Neuronal stem cell (in vitro differentiated cells): Measurements from ENCODE around the gene KCNJ5.

Source experiments
- DNase-seq: peaks from one replicate; pipeline ENCODE4 v3.0.0-alpha.2; 2013; ENCODE audit warnings: low spot score
- H2AFZ ChIP-seq: one replicate; pipeline ENCODE4 v1.6.1; 2013; ENCODE audit warnings: mild to moderate bottlenecking, low read length, inconsistent platforms
- H2AK5ac ChIP-seq: 2 replicates; pipeline ENCODE4 v1.6.1; 2013; ENCODE audit warnings: low read depth, mild to moderate bottlenecking, inconsistent platforms, low read length, moderate library complexity, mixed read lengths
- H2BK120ac ChIP-seq: 2 replicates; pipeline ENCODE4 v1.6.1; 2013; ENCODE audit warnings: low read depth, mild to moderate bottlenecking, inconsistent platforms, low read length, moderate library complexity, mixed read lengths
- H2BK12ac ChIP-seq: one replicate; pipeline ENCODE4 v1.6.1; 2013; ENCODE audit warnings: low read length, inconsistent platforms
- H2BK15ac ChIP-seq: 2 replicates; pipeline ENCODE4 v1.6.1; 2013; ENCODE audit warnings: mild to moderate bottlenecking, low read length, inconsistent platforms, mixed read lengths
- H2BK5ac ChIP-seq: one replicate; pipeline ENCODE4 v1.6.1; 2013; ENCODE audit warnings: inconsistent platforms, mild to moderate bottlenecking, low read length, moderate library complexity
- H3K14ac ChIP-seq: one replicate; pipeline ENCODE4 v1.6.1; 2013; ENCODE audit warnings: low read length, inconsistent platforms
- H3K18ac ChIP-seq: 2 replicates; pipeline ENCODE4 v1.6.1; 2013; ENCODE audit warnings: low read length, inconsistent platforms
- H3K23ac ChIP-seq: 2 replicates; pipeline ENCODE4 v1.6.1; 2013; ENCODE audit warnings: low read depth, mild to moderate bottlenecking, mixed read lengths, low read length, inconsistent platforms; ENCODE audit not compliant: poor library complexity
- H3K27ac ChIP-seq: replicated peaks from 3 replicates; pipeline ENCODE4 v1.5.1; 2013; ENCODE audit warnings: low read length, inconsistent platforms
- H3K27me3 ChIP-seq, 3 experiments: 2 replicates each; pipeline ENCODE4 v1.6.1; 2013; ENCODE audit warnings: low read length in 3 of 3, mild to moderate bottlenecking in 2 of 3, inconsistent platforms in 1 of 3, low read depth in 1 of 3, mixed read lengths in 1 of 3, moderate library complexity in 1 of 3; ENCODE audit not compliant: control insufficient read depth in 3 of 3, insufficient read depth in 3 of 3
- H3K36me3 ChIP-seq, 2 donors: replicated peaks in 1 of 2; 2 replicates each; pipeline ENCODE4 v1.6.1; 2013; ENCODE audit warnings: low read length in 2 of 2; ENCODE audit not compliant: control insufficient read depth in 2 of 2, insufficient read depth in 2 of 2
- H3K4ac ChIP-seq: 2 replicates; pipeline ENCODE4 v1.6.1; 2013; ENCODE audit warnings: inconsistent platforms, mild to moderate bottlenecking, low read length, moderate library complexity
- H3K4me1 ChIP-seq, 2 donors: 1 replicate in 1 of 2; 2 replicates in 1 of 2; pipeline ENCODE4 v1.6.1; 2013; ENCODE audit warnings: low read length in 2 of 2, low read depth in 1 of 2; ENCODE audit not compliant: control insufficient read depth in 2 of 2, insufficient read depth in 1 of 2
- H3K4me2 ChIP-seq: one replicate; pipeline ENCODE4 v1.6.1; 2013; ENCODE audit warnings: mild to moderate bottlenecking, low read length, inconsistent platforms; ENCODE audit not compliant: insufficient read depth, poor library complexity, severe bottlenecking
- H3K4me3 ChIP-seq, 2 donors: 2 replicates each; pipeline ENCODE4 v1.5.1; 2013; ENCODE audit warnings: low read length in 2 of 2, mild to moderate bottlenecking in 2 of 2, inconsistent platforms in 1 of 2, moderate library complexity in 1 of 2
- H3K79me1 ChIP-seq: one replicate; pipeline ENCODE4 v1.6.1; 2013; ENCODE audit warnings: low read depth, mild to moderate bottlenecking, inconsistent platforms, low read length, moderate library complexity
- H3K9ac ChIP-seq: one replicate; pipeline ENCODE4 v1.6.1; 2013; ENCODE audit warnings: mild to moderate bottlenecking, low read depth, low read length, inconsistent platforms; ENCODE audit not compliant: poor library complexity
- H3K9me3 ChIP-seq, 2 donors: replicated peaks in 1 of 2; 2 replicates each; pipeline versions ENCODE3 to v1.6.1; 2013; ENCODE audit warnings: low read length in 2 of 2, mild to moderate bottlenecking in 2 of 2, inconsistent platforms in 1 of 2, low read depth in 1 of 2, mixed read lengths in 1 of 2, moderate library complexity in 1 of 2; ENCODE audit not compliant: control insufficient read depth in 2 of 2, insufficient read depth in 1 of 2
- H4K8ac ChIP-seq: one replicate; pipeline ENCODE4 v1.6.1; 2013; ENCODE audit warnings: low read depth, mild to moderate bottlenecking, inconsistent platforms, low read length, moderate library complexity
- H4K91ac ChIP-seq: one replicate; pipeline ENCODE4 v1.6.1; 2013; ENCODE audit warnings: low read length, low read depth, mild to moderate bottlenecking, inconsistent platforms; ENCODE audit not compliant: poor library complexity
- WGBS, 2 donors: extraction: QIAGEN DNeasy Blood & Tissue Kit; methylation state at CpG; one replicate each; pipeline ENCODE4 v1.1.7; 2013; ENCODE audit warnings: missing lambda C conversion rate in 2 of 2, mixed read lengths in 1 of 2; ENCODE audit not compliant: insufficient read length in 2 of 2, insufficient replicate concordance in 1 of 2; ENCODE audit errors: extremely low coverage in 2 of 2; 5-methylcytosine and 5-hydroxymethylcytosine counted together

The KCNJ5 gene

DNA sequence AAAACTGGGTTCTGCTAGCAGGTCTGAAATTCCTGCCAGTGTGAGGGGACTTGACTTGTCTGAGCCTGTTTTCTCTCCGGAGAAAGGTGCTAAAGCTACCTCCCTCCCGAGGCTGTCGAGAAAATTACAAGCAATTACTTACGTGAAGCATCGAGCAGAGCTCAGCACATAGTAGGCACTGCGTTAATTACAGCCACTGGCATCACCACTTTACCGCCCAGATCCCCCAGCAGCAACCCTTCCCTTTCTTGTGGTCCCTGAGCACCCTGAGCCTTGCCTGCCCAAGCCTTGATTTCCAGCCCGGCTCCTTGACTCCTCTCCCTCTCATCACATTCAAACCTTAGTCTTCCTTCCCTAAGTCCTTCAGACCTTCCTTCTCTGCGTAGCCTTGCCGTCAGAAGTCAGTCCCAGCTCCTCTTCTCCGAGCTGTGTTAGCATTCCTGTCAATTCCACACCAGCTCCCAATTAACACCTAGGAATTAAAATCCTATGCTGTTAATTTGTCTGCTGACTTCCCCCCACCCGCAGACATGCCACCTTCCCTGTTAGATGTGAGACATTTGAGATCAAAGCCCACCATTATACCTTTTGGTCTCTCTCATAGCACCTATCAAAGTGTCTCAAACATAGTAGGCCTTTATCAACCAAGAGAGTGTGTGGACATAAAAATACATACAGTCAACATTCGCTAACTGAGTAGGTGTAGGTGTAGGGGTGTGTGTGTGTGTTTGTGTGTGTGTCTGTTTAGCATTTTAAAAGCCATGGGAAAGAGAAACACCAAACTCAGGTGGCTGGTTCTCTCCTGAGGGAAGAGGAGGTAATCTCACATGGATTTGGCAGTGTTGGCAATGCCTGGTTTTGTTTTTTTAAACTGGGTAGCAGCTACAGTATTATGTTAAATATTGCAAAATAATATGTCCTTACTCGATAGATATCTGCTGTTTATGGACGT lies 2.8 kb upstream of the KCNJ5 start:
- H3K4me1 ChIP-seq, result peaks cover 14 to 21% of the 10 kb centered on the region in 2 donors
- H3K27me3 ChIP-seq, result peaks cover 2 to 35% (median 28%) of the 10 kb centered on the region in 3 experiments
- H3K36me3 ChIP-seq, result no peaks in the 10 kb centered on the region
- DNase-seq, result no peak
- no peaks in the 10 kb centered on the region for H3K9me3 ChIP-seq
- H2BK5ac ChIP-seq, result no peak overlapping the region
- no peak overlapping the region for H3K4me2 ChIP-seq
- no CpG with 5 or more reads among the region's 15 CpGs for WGBS, 2 donors
- H3K4ac ChIP-seq, result no peak overlapping the region
- H2BK12ac ChIP-seq, result no peak overlapping the region
- H4K8ac ChIP-seq, result no peak overlapping the region
- H2BK15ac ChIP-seq, result no peak overlapping the region
- no peak overlapping the region for H4K91ac ChIP-seq
- no peak overlapping the region for H3K9ac ChIP-seq
- H3K18ac ChIP-seq, result no peak overlapping the region
- no peak overlapping the region for H3K4me3 ChIP-seq
- H3K23ac ChIP-seq, result no peak overlapping the region
- no peak overlapping the region for H2AFZ ChIP-seq
- H3K79me1 ChIP-seq, result no peaks in the 10 kb centered on the region
- H3K27ac ChIP-seq, result no peak overlapping the region
- H2BK120ac ChIP-seq, result no peak overlapping the region
- H3K14ac ChIP-seq, result no peak overlapping the region
- no peak overlapping the region for H2AK5ac ChIP-seq

DNA sequence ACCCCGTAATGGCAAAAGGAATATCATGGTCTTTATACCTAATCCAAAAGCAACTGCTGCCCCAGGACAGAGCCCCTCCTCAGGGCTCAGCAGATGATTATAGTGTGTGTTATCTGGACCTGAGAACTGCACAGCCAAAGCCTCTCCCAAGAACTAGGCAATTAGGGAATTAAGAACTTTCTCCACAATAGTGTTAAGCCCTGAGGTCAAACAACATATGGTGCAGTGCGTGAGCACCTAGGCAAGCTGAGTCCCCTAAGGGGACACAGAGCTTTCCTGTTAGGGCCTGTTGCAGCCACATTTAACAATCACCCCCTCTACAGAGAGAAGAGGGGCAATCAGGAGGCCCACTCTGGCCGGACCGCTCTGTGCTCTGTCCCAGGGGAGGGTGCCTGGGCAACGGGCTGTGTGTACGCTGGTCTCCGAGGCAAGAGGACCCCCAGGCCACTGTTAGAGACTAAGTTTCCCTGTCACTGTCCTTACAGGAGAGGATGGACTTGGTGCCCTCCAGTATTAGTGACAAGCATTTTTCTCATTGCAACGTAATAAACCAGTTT lies 1.4 kb upstream of the KCNJ5 start:
- H2BK5ac ChIP-seq, result no peak overlapping the region
- H3K36me3 ChIP-seq, result no peaks in the 10 kb centered on the region
- no peak overlapping the region for H2BK12ac ChIP-seq
- H2BK120ac ChIP-seq, result no peak overlapping the region
- no peak overlapping the region for H3K27ac ChIP-seq
- H2AFZ ChIP-seq, result peak overlapping the region; percentile 92
- H3K4me1 ChIP-seq, result peaks cover 17 to 29% of the 10 kb centered on the region in 2 donors
- DNase-seq, result no peak
- H3K9me3 ChIP-seq, result no peaks in the 10 kb centered on the region
- peak overlapping the region; percentile 61 for H3K18ac ChIP-seq
- no peaks in the 10 kb centered on the region for H3K79me1 ChIP-seq
- no peak overlapping the region for H3K23ac ChIP-seq
- no CpG with 5 or more reads among the region's 8 CpGs for WGBS, 2 donors
- H2BK15ac ChIP-seq, result no peak overlapping the region
- H3K27me3 ChIP-seq, result peaks cover 2 to 35% (median 28%) of the 10 kb centered on the region in 3 experiments
- no peak overlapping the region for H3K4ac ChIP-seq
- peak overlapping the region; percentile 9 for H2AK5ac ChIP-seq
- H3K9ac ChIP-seq, result no peak overlapping the region
- H3K4me2 ChIP-seq, result peak overlapping the region; percentile 90
- no peak overlapping the region for H3K14ac ChIP-seq
- no peak overlapping the region for H4K91ac ChIP-seq
- no peak overlapping the region for H4K8ac ChIP-seq
- H3K4me3 ChIP-seq, result no peak overlapping the region

DNA sequence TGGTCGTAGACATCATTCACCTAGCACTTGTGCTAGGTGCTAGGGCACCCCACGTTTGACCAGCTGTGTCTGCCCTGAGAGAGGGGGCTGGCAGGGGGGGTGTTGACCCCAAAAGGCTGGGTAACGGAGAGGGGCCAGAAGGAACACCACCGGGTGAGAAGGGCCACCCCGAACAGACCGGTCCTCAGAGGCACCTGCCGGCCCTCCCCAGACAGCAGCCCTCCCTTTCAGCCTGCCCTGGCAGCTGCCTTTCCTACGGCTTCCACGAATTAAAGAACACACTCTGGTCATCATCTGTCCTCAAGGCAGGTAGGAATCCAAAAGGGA lies 977 bp upstream of the KCNJ5 start:
- Histone ChIP-seq H4K8ac (no peak overlapping the region), H2BK12ac (peak overlapping the region; percentile 52), H3K36me3 (no peaks in the 10 kb centered on the region), H3K4me3 (peak overlapping the region; percentile 50 to 78), H3K18ac (peak overlapping the region; percentile 91), H2BK15ac (peak overlapping the region; percentile 5), H2AFZ (peak overlapping the region; percentile 92), H4K91ac (no peak overlapping the region), H3K4me1 (peaks cover 18 to 29% of the 10 kb centered on the region in 2 donors), H3K27ac (no peak overlapping the region), H3K9me3 (no peaks in the 10 kb centered on the region), H3K4ac (no peak overlapping the region), H3K27me3 (peaks cover 2 to 35% (median 28%) of the 10 kb centered on the region in 3 experiments), H3K4me2 (peak overlapping the region; percentile 90), H2BK120ac (no peak overlapping the region), H3K9ac (no peak overlapping the region), H3K14ac (no peak overlapping the region), H2BK5ac (no peak overlapping the region), H2AK5ac (peak overlapping the region; percentile 9), H3K23ac (peak overlapping the region; percentile 1), H3K79me1 (no peaks in the 10 kb centered on the region)
- no peak for DNase-seq
- no CpG with 5 or more reads among the region's 9 CpGs for WGBS, 2 donors

DNA sequence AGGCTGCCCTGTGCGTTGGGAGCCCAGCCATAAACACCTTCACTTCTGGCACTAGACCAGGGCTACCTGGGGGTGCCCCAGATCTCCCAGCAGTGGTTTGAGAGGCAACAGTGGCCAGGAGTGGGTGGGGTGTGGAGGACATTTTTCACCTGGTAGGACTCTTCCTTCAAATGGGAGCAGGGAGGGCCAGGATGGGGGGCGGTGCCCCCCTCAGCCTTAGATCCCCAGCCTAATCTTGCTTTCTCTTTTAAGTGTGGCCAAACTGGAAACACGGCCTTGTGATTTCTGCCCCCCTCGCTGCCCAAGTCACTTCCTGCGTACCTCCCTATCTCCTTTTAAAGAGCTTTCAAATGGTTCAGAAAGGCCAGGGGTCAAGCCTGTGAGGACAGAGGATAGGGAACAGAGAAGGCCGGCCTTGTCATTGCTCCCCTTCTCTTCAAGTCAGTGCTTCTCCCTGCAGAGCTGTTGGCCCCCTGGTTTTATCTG lies 800 bp downstream of the KCNJ5 start:
- H3K79me1 ChIP-seq, result no peaks in the 10 kb centered on the region
- H3K27ac ChIP-seq, result peak overlapping the region; percentile 85
- H2BK120ac ChIP-seq, result no peak overlapping the region
- H4K91ac ChIP-seq, result no peak overlapping the region
- WGBS, 2 donors, result no CpG with 5 or more reads among the region's 6 CpGs
- peaks cover 2 to 35% (median 28%) of the 10 kb centered on the region in 3 experiments for H3K27me3 ChIP-seq
- H2BK5ac ChIP-seq, result peak overlapping the region; percentile 2
- no peak overlapping the region for H2BK15ac ChIP-seq
- no peak overlapping the region for H3K9ac ChIP-seq
- no peaks in the 10 kb centered on the region for H3K9me3 ChIP-seq
- no peak overlapping the region for H2BK12ac ChIP-seq
- H3K18ac ChIP-seq, result peak overlapping the region; percentile 39
- H3K36me3 ChIP-seq, result no peaks in the 10 kb centered on the region
- H3K14ac ChIP-seq, result no peak overlapping the region
- H2AK5ac ChIP-seq, result no peak overlapping the region
- no peak overlapping the region for H3K23ac ChIP-seq
- peak overlapping the region; percentile 92 for H2AFZ ChIP-seq
- H3K4me3 ChIP-seq, result peak overlapping the region in 1 of 2 donors; percentile 14
- H3K4ac ChIP-seq, result no peak overlapping the region
- H3K4me2 ChIP-seq, result peak overlapping the region; percentile 90
- peaks cover 18 to 29% of the 10 kb centered on the region in 2 donors for H3K4me1 ChIP-seq
- no peak for DNase-seq
- no peak overlapping the region for H4K8ac ChIP-seq
